Activated CD8-positive, alpha-beta T cell treated with anti-CD3 and anti-CD28 coated beads for 36 hours (primary cell): Measurements from ENCODE around the gene SV2C. TPM values are rescaled to one million over a fixed set of nuclear protein-coding genes. Genes with fewer than 3 reads are reported as not detected.

ENCODE experiments used
- ATAC-seq: fragments of 200-7000 bp; cut with Tn5 transposase; one replicate; pipeline ENCODE4 v1.10.0; 2021; ENCODE audit warnings: mild to moderate bottlenecking, moderate library complexity
- CTCF ChIA-PET: fragments of 350-600 bp; sonication (Branson Sonifier 250); formaldehyde crosslinking; loops from one replicate; lab custom pipeline; 2021; ENCODE audit warnings: antibody characterized with exemption; lab: Charles Lee
- POLR2A ChIA-PET: fragments of 350-600 bp; sonication (Branson Sonifier 250); formaldehyde crosslinking; loops from one replicate; lab custom pipeline; 2021; ENCODE audit warnings: antibody characterized with exemption; lab: Charles Lee
- DNase-seq: peaks from one replicate; pipeline ENCODE4 v3.0.0-alpha.2; 2020
- H3K27ac Mint-ChIP-seq: one replicate; pipeline ENCODE4 v1.8.0; 2021; ENCODE audit warnings: mild to moderate bottlenecking, mixed read lengths
- H3K27me3 Mint-ChIP-seq: one replicate; pipeline ENCODE4 v1.8.0; 2021; ENCODE audit warnings: mixed read lengths
- H3K36me3 Mint-ChIP-seq: one replicate; pipeline ENCODE4 v1.8.0; 2021; ENCODE audit warnings: low read depth, mixed read lengths
- H3K4me1 Mint-ChIP-seq: one replicate; pipeline ENCODE4 v1.8.0; 2021; ENCODE audit warnings: low read depth, mixed read lengths
- H3K4me3 Mint-ChIP-seq: one replicate; pipeline ENCODE4 v1.8.0; 2021; ENCODE audit warnings: mild to moderate bottlenecking, moderate library complexity, mixed read lengths
- H3K9me3 Mint-ChIP-seq: one replicate; pipeline ENCODE4 v1.8.0; 2021; ENCODE audit warnings: mixed read lengths
- intact Hi-C: fragments of 100-400 bp; cut with micrococcal nuclease; formaldehyde crosslinking; loops from one replicate; pipeline ENCODE4 v1.10.0; 2022
- total RNA-seq, 2 experiments: library from RNA; stranded (reverse); gene quantifications; one replicate each; pipeline ENCODE4 v1.2.3, GENCODE V29; 2021
- TF ChIP-seq, protein P1 (sequence below): fragments of 200-600 bp; IDR thresholded peaks from one replicate; pipeline ENCODE4 v1.8.0; 2022; ENCODE audit warnings: antibody characterized with exemption, mild to moderate bottlenecking

Gene SV2C
- total RNA-seq, 2 experiments from 2014 or later, result 0.07 TPM; not detected in 1

DNA sequence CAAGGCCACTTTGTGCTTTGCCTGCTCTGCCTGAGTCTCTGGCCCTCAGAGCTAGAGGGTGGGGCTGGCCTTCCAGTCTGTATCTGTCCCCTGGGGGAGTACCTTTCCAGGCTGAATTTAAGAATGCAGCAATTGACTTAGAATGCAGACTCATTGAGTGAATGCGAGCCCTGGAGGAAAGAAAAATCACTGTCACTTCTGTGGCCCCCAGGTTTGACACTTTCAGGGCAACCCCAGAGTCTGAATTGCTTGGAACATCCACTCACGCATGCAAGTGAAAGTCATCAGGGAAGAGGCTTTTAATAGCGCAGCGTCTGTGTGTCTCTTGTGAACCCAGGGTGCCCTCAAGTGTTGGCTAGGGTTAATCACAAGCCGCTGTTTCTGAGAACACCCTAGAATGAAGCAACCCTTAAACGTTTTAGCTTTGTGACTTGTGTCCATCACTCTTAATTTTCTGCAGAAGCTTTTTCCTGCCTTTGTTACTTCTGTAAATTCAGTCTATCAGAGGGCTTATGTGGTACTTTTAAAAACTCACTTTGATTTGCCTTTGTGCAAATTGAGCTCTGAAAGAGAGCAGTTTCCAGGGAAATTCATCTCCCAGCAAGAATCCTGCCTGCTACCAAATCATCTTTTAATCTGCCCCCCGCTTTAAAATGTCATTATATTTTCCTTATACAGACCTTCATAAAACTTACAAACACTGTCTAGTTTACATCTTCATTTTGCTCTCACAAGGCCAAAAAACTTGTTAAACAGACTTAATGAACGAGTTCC is 173.1 kb downstream of the SV2C start:
- ChIA-PET CTCF (interaction anchor here (0.6 to 4.0 kb wide), 27 partner anchors 8 to 547 kb away, joined by 3 to 25 read pairs (median 3); no protein-coding TSS in a partner anchor), POLR2A (interaction anchor here (0.6 kb wide), 1 partner anchor 310 kb away, joined by 3 read pairs; no protein-coding TSS in a partner anchor)
- peaks cover 2% of the 10 kb centered on the region for H3K27me3 Mint-ChIP-seq
- DNase-seq (peak; percentile 75), ATAC-seq (peak; percentile 96)
- no peak overlapping the region for H3K27ac Mint-ChIP-seq
- TF ChIP-seq, protein P1, sequence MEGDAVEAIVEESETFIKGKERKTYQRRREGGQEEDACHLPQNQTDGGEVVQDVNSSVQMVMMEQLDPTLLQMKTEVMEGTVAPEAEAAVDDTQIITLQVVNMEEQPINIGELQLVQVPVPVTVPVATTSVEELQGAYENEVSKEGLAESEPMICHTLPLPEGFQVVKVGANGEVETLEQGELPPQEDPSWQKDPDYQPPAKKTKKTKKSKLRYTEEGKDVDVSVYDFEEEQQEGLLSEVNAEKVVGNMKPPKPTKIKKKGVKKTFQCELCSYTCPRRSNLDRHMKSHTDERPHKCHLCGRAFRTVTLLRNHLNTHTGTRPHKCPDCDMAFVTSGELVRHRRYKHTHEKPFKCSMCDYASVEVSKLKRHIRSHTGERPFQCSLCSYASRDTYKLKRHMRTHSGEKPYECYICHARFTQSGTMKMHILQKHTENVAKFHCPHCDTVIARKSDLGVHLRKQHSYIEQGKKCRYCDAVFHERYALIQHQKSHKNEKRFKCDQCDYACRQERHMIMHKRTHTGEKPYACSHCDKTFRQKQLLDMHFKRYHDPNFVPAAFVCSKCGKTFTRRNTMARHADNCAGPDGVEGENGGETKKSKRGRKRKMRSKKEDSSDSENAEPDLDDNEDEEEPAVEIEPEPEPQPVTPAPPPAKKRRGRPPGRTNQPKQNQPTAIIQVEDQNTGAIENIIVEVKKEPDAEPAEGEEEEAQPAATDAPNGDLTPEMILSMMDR, result peak; percentile 83
- no peak overlapping the region for H3K4me3 Mint-ChIP-seq
- no peaks in the 10 kb centered on the region for H3K36me3 Mint-ChIP-seq
- H3K9me3 Mint-ChIP-seq, result no peaks in the 10 kb centered on the region
- intact Hi-C loops, result loop anchor here (10.0 kb wide), 1 partner anchor 182 kb away; no protein-coding TSS in a partner anchor
- peaks cover 7% of the 10 kb centered on the region for H3K4me1 Mint-ChIP-seq

DNA sequence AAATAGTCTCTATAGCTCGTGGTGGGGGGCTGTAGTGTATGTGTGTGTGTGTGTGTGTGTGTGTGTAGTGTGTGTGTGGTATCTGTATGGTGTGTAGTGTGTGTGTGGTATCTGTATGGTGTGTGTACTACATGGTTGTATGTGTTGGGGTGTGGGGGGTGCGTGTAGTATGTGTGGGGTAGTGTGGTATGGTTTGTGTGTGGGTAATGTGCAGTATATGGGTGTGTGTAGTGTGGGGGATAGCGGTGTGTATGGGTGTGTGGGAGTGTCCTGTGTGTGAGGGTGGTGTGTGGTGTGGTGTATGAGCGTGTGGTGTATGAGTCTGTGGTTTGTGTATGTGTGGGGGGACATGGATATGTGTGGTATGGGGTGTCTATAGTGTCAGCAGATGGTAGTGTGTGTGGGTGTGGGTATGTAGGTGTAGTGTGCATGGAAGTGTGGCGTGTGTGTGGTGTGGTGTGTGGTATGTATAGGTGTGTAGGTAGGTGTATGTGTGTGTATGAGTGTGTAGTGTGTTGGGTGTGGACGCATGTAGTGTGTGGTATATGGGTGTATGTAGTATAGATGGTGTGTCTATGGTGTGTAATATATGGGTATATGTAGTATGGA is 174.1 kb downstream of the SV2C start:
- CTCF ChIA-PET, result interaction anchor here (1.0 to 4.0 kb wide), 12 partner anchors 9 to 548 kb away, joined by 3 to 25 read pairs (median 3); no protein-coding TSS in a partner anchor
- H3K27ac Mint-ChIP-seq, result no peak overlapping the region
- ATAC-seq (no peak), DNase-seq (no peak)
- peaks cover 7% of the 10 kb centered on the region for H3K4me1 Mint-ChIP-seq
- POLR2A ChIA-PET, result no interaction called here
- intact Hi-C loops, result loop anchor here (10.0 kb wide), 1 partner anchor 183 kb away; no protein-coding TSS in a partner anchor
- no peaks in the 10 kb centered on the region for H3K36me3 Mint-ChIP-seq
- H3K4me3 Mint-ChIP-seq, result no peak overlapping the region
- H3K9me3 Mint-ChIP-seq, result no peaks in the 10 kb centered on the region
- H3K27me3 Mint-ChIP-seq, result peaks cover 2% of the 10 kb centered on the region
- TF ChIP-seq, protein P1, result no peak

DNA sequence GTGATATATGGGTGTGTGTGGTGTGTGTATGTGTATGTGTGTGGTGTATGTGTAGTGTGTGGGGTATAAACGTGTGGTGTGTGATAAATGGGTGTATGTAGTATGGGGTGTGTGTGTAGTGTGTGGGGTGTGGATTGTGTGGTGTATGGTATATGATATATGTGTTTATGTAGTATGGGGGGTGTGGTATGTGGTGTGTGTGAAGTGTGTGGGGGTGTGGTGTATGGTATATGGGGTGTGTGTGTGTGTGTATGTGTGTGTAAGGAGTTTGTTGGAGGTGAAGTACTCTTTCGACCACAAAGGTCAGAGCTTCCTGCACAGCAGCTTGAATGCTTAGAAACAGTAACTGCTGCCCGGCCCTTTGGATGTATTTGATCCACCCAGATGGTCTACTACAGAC is 174.7 kb downstream of the SV2C start:
- intact Hi-C loops, result loop anchor here (10.0 kb wide), 1 partner anchor 183 kb away; no protein-coding TSS in a partner anchor
- TF ChIP-seq, protein P1, result no peak
- peaks cover 2% of the 10 kb centered on the region for H3K36me3 Mint-ChIP-seq
- peak; percentile 28 for ATAC-seq
- H3K4me1 Mint-ChIP-seq, result peaks cover 7% of the 10 kb centered on the region
- peaks cover 2% of the 10 kb centered on the region for H3K9me3 Mint-ChIP-seq
- H3K27ac Mint-ChIP-seq, result no peak overlapping the region
- no peak overlapping the region for H3K4me3 Mint-ChIP-seq
- peaks cover 2% of the 10 kb centered on the region for H3K27me3 Mint-ChIP-seq
- CTCF ChIA-PET, result interaction anchor here (1.0 to 1.4 kb wide), 2 partner anchors 83 to 87 kb away, joined by 3 to 5 read pairs; no protein-coding TSS in a partner anchor
- peak; percentile 4 for DNase-seq
- POLR2A ChIA-PET, result no interaction called here

DNA sequence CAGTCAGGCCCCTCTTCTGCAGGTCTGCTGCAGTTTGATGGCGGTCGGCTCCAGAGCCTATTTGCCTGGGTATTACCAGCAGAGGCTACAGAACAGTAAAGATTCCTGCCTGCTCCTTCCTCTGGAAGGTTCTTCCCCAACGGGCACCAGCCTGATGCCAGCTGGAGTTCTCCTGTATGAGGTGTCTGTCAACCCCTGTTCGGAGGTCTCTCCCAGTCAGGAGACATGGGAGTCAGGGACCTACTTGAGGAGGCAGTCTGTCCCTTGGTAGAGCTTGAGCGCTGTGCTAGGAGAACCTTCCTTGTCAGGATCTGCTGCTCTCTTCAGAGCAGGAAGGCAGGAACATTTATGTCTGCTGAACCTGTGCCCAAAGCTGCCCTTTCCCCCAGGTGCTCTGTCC is 181.5 kb downstream of the SV2C start:
- Mint-ChIP-seq H3K27me3 (peaks cover 5% of the 10 kb centered on the region), H3K4me1 (peaks cover 18% of the 10 kb centered on the region), H3K27ac (no peak overlapping the region), H3K9me3 (peaks cover 12% of the 10 kb centered on the region), H3K36me3 (peaks cover 2% of the 10 kb centered on the region), H3K4me3 (no peak overlapping the region)
- DNase-seq (no peak), ATAC-seq (no peak)
- CTCF ChIA-PET, result no interaction called here
- intact Hi-C loops, result no loop called here
- TF ChIP-seq, protein P1, result no peak
- POLR2A ChIA-PET, result interaction anchor here (0.6 kb wide), 1 partner anchor 179 kb away, joined by 3 read pairs; no protein-coding TSS in a partner anchor
